ENCODE results near the gene KDM2A.

KDM2A gene

GRCh38 chr11:67118801-67119584 is at the start of gene KDM2A:
Gene KDM2A, plus strand, starts transcription at chr11:67119263. Its CDS starts 2,054 bp downstream, at chr11:67121317.
- no peaks in the 10 kb centered on the region for H3K36me3 ChIP-seq (ENCODE audit: insufficient read depth, low read length)
- H3K4me1 ChIP-seq (ENCODE audit: control insufficient read depth, insufficient read depth, low read length, unreplicated experiment): no peaks in the 10 kb centered on the region
- peak within 1 kb of the TSS; percentile 95 for H2AFZ ChIP-seq (ENCODE audit: low read length, unreplicated experiment)
- H3K79me2 ChIP-seq (ENCODE audit: control insufficient read depth, insufficient read depth, low read length, unreplicated experiment): peaks cover 48% of the 10 kb centered on the region
- H3K4me3 ChIP-seq (ENCODE audit: low read depth, low read length): peak within 1 kb of the TSS; percentile 99
- no peaks in the 10 kb centered on the region for H3K27me3 ChIP-seq (ENCODE audit: insufficient read depth, low read length)
- peak within 1 kb of the TSS; percentile 68 for H3K27ac ChIP-seq (ENCODE audit: low read depth, low read length)

DNA sequence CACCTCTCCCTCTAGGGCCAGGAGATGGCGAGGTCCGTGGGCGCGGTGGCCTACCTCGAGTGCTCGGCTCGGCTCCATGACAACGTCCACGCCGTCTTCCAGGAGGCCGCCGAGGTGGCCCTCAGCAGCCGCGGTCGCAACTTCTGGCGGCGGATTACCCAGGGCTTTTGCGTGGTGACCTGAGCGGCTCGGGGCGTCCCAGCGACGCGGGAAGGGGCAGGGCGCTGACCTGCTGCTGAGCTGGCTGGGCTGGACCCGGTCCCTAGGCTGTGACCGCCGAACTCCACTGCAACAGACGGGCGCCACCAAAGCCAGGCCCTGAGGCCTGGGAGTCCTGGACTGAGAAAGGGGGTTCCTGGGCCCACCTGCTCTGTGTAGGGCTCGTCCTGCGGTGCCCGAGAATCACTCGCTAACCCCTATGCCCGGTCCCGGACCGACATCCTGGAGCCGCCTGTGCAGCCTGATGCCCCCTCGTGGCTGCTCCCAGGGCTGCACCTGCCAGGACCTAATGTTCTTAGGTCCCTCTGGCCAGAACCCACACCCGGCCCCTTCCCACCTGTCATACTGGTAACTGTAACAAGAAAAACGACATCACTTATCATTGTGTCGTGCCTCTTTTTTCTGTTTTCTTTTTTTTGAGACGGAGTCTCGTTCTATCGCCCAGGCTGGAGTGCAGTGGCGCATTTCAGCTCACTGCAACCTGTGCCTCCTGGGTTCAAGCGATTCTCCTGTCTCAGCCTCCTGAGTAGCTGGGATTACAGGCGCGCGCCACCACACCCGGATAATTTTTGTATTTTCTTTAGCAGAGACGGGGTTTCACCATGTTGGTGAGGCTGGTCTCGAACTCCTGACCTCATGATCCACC is 47.4 kb upstream of the KDM2A start:
- H2AFZ ChIP-seq (ENCODE audit: low read length, unreplicated experiment): no peak overlapping the region
- H3K27ac ChIP-seq (ENCODE audit: low read depth, low read length): no peak overlapping the region
- H3K36me3 ChIP-seq (ENCODE audit: insufficient read depth, low read length): no peaks in the 10 kb centered on the region
- H3K27me3 ChIP-seq (ENCODE audit: insufficient read depth, low read length): no peaks in the 10 kb centered on the region
- H3K79me2 ChIP-seq (ENCODE audit: control insufficient read depth, insufficient read depth, low read length, unreplicated experiment): no peaks in the 10 kb centered on the region
- H3K4me1 ChIP-seq (ENCODE audit: control insufficient read depth, insufficient read depth, low read length, unreplicated experiment): no peaks in the 10 kb centered on the region
- no peak overlapping the region; the same call in 1 of the 2 replicates for H3K4me3 ChIP-seq (ENCODE audit: low read depth, low read length)

DNA sequence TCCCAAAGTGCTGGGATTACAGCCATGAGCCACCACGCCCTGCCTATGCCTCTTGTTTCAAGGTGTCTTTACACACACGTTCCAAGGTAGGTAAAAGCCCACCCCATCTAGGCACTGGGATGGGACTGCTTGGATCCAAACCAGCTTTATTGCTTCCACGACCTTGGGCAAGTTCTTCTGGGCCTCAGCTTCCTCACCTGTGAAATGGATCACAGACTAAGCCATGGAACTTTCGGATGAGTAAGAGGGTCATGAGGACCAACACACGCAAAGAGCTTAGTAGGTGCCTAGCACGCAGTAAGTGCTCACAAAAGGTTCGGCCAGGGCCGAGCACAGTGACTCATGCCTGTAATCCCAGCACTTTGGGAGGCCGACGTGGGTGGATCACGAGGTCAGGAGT is 46.8 kb upstream of the KDM2A start:
- H3K27me3 ChIP-seq (ENCODE audit: insufficient read depth, low read length): no peaks in the 10 kb centered on the region
- H2AFZ ChIP-seq (ENCODE audit: low read length, unreplicated experiment): no peak overlapping the region
- no peaks in the 10 kb centered on the region for H3K79me2 ChIP-seq (ENCODE audit: control insufficient read depth, insufficient read depth, low read length, unreplicated experiment)
- H3K27ac ChIP-seq (ENCODE audit: low read depth, low read length): no peak overlapping the region
- no peaks in the 10 kb centered on the region for H3K36me3 ChIP-seq (ENCODE audit: insufficient read depth, low read length)
- no peak overlapping the region for H3K4me3 ChIP-seq (ENCODE audit: low read depth, low read length)
- no peaks in the 10 kb centered on the region for H3K4me1 ChIP-seq (ENCODE audit: control insufficient read depth, insufficient read depth, low read length, unreplicated experiment)

DNA sequence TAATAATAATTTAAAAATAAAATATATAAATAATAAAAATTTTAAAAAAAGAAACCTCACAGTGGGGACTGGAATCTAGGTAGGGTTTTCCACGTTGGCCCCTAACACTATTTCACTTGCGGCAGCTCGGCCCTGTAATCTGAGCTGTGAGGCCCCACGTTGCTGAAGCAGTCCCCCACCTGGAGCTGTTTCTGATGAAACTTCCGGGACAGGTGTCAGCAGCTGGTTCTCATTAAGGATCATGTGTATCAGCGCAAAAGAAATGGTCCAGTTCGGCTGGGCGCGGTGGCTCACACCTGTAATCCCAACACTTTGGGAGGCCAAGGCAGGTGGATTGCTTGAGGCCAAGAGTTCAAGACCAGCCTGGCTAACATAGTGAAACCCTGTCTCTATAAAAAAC is 45.2 kb upstream of the KDM2A start:
- peaks cover 10% of the 10 kb centered on the region for H3K4me1 ChIP-seq (ENCODE audit: control insufficient read depth, insufficient read depth, low read length, unreplicated experiment)
- H3K4me3 ChIP-seq (ENCODE audit: low read depth, low read length): no peak overlapping the region
- H3K36me3 ChIP-seq (ENCODE audit: insufficient read depth, low read length): no peaks in the 10 kb centered on the region
- H3K27me3 ChIP-seq (ENCODE audit: insufficient read depth, low read length): no peaks in the 10 kb centered on the region
- H3K79me2 ChIP-seq (ENCODE audit: control insufficient read depth, insufficient read depth, low read length, unreplicated experiment): no peaks in the 10 kb centered on the region
- H3K27ac ChIP-seq (ENCODE audit: low read depth, low read length): no peak overlapping the region
- H2AFZ ChIP-seq (ENCODE audit: low read length, unreplicated experiment): no peak overlapping the region

DNA sequence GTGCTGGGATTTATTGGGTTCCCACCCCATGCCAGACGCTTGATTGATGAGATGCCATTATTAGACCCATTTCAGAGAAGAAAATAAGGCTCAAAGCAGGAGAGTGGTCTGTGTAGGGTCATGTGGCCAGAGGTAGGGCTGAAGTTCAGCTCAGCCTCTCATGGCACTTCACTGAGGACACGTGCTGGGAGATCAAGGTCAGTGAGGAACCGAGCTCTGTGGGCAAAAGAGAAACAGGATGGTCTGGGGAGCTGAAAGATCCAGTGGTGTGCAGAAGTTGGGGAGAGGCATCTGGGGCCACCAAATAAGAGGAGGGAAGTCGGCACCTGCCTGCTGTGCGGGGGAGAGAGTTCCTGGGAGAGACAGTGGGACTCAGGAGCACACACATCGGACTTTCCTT is 42.9 kb upstream of the KDM2A start:
- H3K27me3 ChIP-seq (ENCODE audit: insufficient read depth, low read length): no peaks in the 10 kb centered on the region
- no peak overlapping the region for H3K4me3 ChIP-seq (ENCODE audit: low read depth, low read length)
- no peak overlapping the region for H3K27ac ChIP-seq (ENCODE audit: low read depth, low read length)
- no peaks in the 10 kb centered on the region for H3K36me3 ChIP-seq (ENCODE audit: insufficient read depth, low read length)
- no peaks in the 10 kb centered on the region for H3K79me2 ChIP-seq (ENCODE audit: control insufficient read depth, insufficient read depth, low read length, unreplicated experiment)
- no peak overlapping the region for H2AFZ ChIP-seq (ENCODE audit: low read length, unreplicated experiment)
- H3K4me1 ChIP-seq (ENCODE audit: control insufficient read depth, insufficient read depth, low read length, unreplicated experiment): peaks cover 13% of the 10 kb centered on the region

DNA sequence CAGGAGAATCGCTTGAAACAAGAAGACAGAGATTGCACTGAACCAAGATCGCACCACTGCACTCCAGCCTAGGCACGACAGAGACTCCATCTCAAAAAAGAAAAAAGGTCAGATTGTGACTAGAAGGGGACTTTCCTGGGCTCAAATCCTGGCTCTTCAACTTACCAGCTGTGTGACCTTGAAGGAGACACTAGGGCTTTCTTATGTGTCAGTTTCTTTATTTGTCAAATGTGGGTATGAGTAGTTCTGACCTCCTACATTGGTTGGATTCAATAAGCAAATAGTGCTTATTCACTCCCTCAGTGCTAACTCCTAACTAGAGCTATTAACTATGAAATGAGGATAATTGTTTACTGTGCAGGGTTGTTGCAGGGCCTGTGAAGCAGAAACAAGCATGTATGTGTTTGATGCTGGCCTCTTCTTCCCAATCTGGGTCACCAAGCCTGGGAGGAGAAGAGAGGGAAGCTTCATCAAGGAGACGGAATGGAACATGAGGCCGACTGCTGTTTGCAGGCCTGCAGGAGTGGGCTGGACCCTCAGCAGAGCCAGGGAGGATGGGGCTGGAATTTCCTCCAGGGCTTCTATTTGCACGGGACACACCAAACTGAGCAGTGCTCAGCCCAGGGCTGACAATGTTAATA is 39.9 kb upstream of the KDM2A start:
- H3K79me2 ChIP-seq (ENCODE audit: control insufficient read depth, insufficient read depth, low read length, unreplicated experiment): no peaks in the 10 kb centered on the region
- no peaks in the 10 kb centered on the region for H3K36me3 ChIP-seq (ENCODE audit: insufficient read depth, low read length)
- no peak overlapping the region for H3K4me3 ChIP-seq (ENCODE audit: low read depth, low read length)
- no peak overlapping the region for H2AFZ ChIP-seq (ENCODE audit: low read length, unreplicated experiment)
- peaks cover 13% of the 10 kb centered on the region for H3K4me1 ChIP-seq (ENCODE audit: control insufficient read depth, insufficient read depth, low read length, unreplicated experiment)
- H3K27me3 ChIP-seq (ENCODE audit: insufficient read depth, low read length): no peaks in the 10 kb centered on the region
- H3K27ac ChIP-seq (ENCODE audit: low read depth, low read length): no peak overlapping the region

- no peaks in the 10 kb centered on the region for H3K27me3 ChIP-seq (ENCODE audit: insufficient read depth, low read length)
- no peak overlapping the region for H3K4me3 ChIP-seq (ENCODE audit: low read depth, low read length)
- H3K4me1 ChIP-seq (ENCODE audit: control insufficient read depth, insufficient read depth, low read length, unreplicated experiment): peaks cover 13% of the 10 kb centered on the region
- no peaks in the 10 kb centered on the region for H3K79me2 ChIP-seq (ENCODE audit: control insufficient read depth, insufficient read depth, low read length, unreplicated experiment)
- H2AFZ ChIP-seq (ENCODE audit: low read length, unreplicated experiment): no peak overlapping the region
- no peak overlapping the region for H3K27ac ChIP-seq (ENCODE audit: low read depth, low read length)
- no peaks in the 10 kb centered on the region for H3K36me3 ChIP-seq (ENCODE audit: insufficient read depth, low read length)
Measured at GRCh38 chr11:67082071-67082791, 36.8 kb upstream of the KDM2A start.

GRCh38 chr11:67083786-67084366 is 35.2 kb upstream of the KDM2A start:
- Histone ChIP-seq H3K27ac (ENCODE audit: low read depth, low read length) (no peak overlapping the region), H3K79me2 (ENCODE audit: control insufficient read depth, insufficient read depth, low read length, unreplicated experiment) (no peaks in the 10 kb centered on the region), H3K36me3 (ENCODE audit: insufficient read depth, low read length) (no peaks in the 10 kb centered on the region), H2AFZ (ENCODE audit: low read length, unreplicated experiment) (no peak overlapping the region), H3K4me1 (ENCODE audit: control insufficient read depth, insufficient read depth, low read length, unreplicated experiment) (peaks cover 3% of the 10 kb centered on the region), H3K27me3 (ENCODE audit: insufficient read depth, low read length) (no peaks in the 10 kb centered on the region), H3K4me3 (ENCODE audit: low read depth, low read length) (no peak overlapping the region)

GRCh38 chr11:67085617-67086016 is 33.4 kb upstream of the KDM2A start:
- Histone ChIP-seq H3K27ac (ENCODE audit: low read depth, low read length) (no peak overlapping the region), H2AFZ (ENCODE audit: low read length, unreplicated experiment) (no peak overlapping the region), H3K79me2 (ENCODE audit: control insufficient read depth, insufficient read depth, low read length, unreplicated experiment) (no peaks in the 10 kb centered on the region), H3K4me1 (ENCODE audit: control insufficient read depth, insufficient read depth, low read length, unreplicated experiment) (no peaks in the 10 kb centered on the region), H3K4me3 (ENCODE audit: low read depth, low read length) (no peak overlapping the region), H3K27me3 (ENCODE audit: insufficient read depth, low read length) (no peaks in the 10 kb centered on the region), H3K36me3 (ENCODE audit: insufficient read depth, low read length) (no peaks in the 10 kb centered on the region)

DNA sequence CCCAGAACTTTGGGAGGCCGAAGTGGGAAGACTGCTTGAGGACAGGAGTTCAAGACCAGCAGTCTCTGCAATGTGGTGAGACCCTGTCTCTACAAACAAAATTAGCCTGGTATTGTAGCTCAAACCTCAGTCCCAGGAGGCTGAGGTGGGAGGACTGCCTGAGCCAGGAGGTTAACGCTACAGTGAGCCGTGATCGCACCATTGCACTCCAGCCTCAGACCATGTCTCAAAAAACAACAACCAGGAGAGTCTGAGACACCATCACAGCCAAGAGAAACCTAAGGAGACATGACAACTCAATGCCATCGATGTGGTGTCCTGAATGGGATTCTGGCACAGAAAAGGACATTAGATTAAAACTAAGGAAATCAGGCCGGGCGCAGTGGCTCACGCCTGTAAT is 28.3 kb upstream of the KDM2A start:
- H3K36me3 ChIP-seq (ENCODE audit: insufficient read depth, low read length): no peaks in the 10 kb centered on the region
- no peak overlapping the region for H2AFZ ChIP-seq (ENCODE audit: low read length, unreplicated experiment)
- no peaks in the 10 kb centered on the region for H3K27me3 ChIP-seq (ENCODE audit: insufficient read depth, low read length)
- no peaks in the 10 kb centered on the region for H3K79me2 ChIP-seq (ENCODE audit: control insufficient read depth, insufficient read depth, low read length, unreplicated experiment)
- H3K4me1 ChIP-seq (ENCODE audit: control insufficient read depth, insufficient read depth, low read length, unreplicated experiment): no peaks in the 10 kb centered on the region
- H3K4me3 ChIP-seq (ENCODE audit: low read depth, low read length): no peak overlapping the region
- no peak overlapping the region for H3K27ac ChIP-seq (ENCODE audit: low read depth, low read length)

Measured in ACC112 (cell line).